ENCODE data around the gene SPHK1.

Gene SPHK1

DNA sequence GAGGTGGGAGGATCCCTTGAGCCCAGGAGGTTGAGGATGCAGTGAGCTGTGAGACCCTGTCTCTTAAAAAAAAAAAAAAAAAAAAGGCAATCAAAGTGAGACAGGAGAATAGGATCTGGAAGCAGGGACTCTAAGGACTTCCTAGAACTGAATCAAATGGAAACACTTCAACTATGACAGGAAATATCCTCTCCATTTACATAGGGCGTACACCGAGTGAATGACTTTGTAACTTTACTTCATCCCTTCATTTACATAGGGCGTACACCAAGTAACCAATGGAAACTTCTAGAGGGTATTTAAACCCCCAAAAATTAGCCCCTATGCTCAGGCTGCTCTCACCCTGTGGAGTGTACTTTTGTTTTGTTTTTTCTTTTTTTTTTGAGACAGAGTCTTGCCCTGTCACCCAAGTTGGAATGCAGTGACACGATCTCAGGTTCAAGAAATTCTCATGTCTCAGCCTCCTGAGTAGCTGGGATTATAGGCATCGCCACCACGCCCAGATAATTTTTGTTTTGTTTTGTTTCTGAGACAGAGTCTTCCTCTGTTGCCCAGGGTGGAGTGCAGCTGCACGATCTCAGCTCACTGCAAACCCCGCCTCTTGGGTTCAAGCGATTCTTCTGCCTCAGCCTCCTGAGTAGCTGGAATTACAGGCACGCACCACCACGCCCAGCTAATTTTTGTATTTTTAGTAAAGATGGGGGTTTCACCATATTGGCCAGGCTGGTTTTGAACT is 21.1 kb upstream of the SPHK1 start:
- DNase-seq (ENCODE audit: low read depth) = no peak

- DNase-seq (ENCODE audit: low read depth) = no peak
These were observed 19.0 kb upstream of the SPHK1 start for GRCh38 chr17:76365256-76365903.

GRCh38 chr17:76366247-76366646 is 18.2 kb upstream of the SPHK1 start:
- DNase-seq (ENCODE audit: low read depth) = no peak

- no peak for DNase-seq (ENCODE audit: low read depth)
These were observed 16.8 kb upstream of the SPHK1 start for GRCh38 chr17:76367642-76368041.

DNA sequence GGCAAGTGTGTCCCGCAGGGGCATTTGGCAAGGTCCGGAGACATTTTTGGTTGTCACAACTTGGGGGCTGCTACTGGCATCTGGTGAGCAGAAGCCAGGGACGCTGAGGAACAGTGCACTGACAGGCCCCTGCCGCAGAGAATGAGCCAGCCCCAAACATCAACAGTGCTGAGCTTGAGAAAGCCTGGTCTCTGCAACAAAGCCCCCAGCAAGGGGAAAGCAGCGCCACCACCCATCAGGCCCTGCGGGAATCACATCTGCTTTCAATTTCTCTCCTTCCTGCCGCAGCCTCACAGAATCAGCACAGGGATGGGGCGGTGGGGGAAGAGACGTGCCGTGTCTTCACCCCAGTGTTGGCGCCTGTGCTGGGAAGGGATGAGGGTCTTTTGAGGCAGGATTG is 15.9 kb upstream of the SPHK1 start:
- DNase-seq (ENCODE audit: low read depth) = no peak

DNA sequence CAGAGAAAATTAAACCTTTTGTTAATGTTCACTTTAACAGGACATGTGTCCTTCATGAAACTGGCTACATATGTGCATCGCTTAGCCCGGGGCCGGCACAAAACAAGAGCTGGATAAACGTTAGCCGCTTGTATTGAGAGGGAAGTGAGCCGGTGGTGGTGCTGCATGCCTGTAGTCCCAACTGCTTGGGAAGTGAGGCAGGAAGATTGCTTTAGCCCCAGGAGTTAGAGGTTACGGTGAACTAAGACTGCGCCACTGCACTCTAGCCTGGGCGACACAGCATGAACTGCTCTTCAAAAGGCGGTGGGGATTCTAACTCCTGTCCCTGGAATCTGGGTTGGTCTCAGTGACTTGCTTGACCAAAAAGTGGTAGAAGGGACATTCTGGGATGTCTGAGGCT is 15.0 kb upstream of the SPHK1 start:
- DNase-seq (ENCODE audit: low read depth) = no peak

DNA sequence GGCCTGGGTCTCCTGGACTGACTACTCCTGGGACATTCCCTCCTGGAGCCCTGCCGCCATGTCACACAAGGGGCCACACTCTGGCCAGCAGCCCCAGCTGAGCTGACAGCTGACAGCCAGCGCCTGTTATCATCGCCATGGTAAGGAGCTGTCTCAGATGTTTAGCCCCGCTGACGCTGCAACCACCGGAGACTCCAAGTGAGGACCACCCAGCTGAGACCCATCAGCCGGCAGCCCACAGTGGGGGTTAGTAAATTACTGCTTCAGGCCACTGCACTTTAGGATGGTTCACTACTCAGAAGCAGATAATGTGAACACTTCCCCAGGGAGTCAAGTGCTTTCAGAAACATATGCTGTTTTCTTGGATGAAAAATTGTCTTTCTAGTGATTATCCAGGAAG is 14.6 kb upstream of the SPHK1 start:
- DNase-seq (ENCODE audit: low read depth) = no peak

DNA sequence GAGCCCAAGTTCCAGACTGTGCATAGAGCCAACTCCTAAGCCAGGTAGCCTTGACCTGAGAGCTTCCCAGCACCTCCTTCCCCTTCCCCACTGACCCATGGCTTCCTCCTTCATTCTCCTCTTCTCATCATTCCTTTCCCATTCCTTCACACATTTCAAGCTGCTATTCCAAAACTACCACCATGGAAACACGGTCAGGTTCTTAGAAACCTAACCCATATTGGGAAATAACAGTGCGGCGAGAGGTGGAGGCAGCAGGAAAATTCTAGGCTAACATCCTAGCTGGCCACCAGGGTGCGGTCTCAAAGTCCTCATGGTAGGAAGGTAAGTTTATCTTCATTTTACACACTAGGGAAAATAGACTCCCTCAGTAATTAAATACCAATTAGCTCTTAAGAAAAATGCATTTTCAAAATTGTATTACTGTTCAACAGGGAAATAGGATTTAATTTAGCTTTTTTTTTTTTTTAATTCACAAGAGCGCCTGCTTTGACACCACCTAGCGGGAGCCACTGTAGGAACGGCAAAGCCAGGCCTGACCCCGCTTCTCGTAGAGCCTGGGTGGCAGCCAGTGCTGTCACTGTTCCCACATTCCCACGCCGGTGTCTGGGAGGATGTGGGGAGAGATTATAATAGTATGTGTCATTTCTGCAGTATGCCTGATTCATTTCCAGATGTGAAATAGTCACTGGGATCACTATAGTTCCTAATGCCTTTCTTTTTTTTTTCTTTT is 14.0 kb upstream of the SPHK1 start:
- peak; percentile 94 for DNase-seq (ENCODE audit: low read depth)

- DNase-seq (ENCODE audit: low read depth) = peak; percentile 95
These were observed 12.5 kb upstream of the SPHK1 start for GRCh38 chr17:76371656-76372628.

DNA sequence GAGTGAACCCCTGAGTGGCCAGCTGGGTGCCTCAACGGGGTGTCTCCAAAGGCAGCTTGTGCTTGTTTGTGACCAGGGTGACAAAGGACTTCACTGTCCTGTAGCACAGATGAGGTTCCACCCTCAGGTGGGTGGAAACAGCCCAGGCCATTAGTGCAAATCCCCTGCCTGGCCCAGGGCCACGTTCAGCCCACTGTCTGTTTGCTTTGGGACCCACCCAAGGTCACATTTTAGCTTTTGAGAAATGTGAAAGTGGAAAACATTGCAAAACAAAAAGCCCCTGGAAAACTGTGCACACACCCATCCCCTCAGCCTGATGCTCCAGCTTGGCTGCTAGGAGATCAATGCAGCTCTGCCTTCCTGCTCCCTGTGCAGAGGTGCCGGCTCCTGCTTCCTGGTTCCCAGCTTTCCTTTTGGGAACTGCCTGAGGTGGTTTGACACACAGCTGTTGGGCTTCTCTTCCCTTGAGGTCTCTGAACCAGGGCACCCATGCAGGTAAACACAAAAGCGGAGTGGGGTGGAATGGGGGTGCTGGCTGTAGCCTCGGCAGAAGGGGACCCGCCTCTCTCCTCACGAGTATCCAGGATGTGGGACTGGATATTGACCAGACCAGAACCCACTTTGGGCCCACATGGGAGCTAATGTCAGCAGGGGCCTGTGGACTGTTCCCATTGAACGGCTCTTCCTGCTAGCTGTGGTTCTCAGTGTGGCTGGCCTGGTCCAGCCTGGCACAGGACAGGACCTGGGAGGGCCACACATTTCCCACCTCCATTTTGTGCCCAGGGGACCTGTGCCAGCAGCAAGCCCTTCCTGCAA is 7.9 kb upstream of the SPHK1 start:
- no peak for DNase-seq (ENCODE audit: low read depth)

DNA sequence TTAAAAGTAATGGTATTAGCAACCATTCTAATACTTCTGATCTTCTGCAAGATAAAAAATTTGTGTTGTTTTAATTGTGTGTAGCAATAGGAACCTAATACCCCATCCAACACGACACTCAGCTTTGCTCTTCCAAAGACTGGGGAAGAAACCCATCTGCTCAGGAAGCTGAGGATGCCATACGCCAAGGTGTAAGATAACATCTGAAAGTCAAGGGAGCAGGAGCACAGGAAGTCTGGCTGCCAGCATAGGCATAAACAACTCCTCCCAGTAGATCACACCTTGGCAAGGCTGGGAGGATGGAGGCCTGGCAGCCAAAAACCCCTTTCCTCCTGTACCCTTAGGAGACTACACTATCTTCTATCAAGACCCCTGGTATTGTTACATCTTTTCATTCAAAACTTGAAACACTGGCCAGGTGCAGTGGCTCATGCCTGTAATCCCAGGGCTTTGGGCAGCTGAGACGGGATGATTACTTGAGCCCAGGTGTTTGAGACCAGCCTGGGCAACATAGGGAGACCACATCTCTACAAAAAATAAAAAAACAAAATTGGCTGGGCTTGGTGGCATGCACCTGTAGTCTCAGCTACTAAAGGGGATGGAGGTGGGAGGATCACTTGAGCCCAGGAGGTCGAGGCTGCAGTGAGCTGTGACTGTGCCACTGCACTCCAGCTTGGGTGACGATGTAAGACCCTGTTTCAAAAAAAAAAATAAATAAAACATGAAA is 5.7 kb upstream of the SPHK1 start:
- DNase-seq (ENCODE audit: low read depth) = no peak

DNA sequence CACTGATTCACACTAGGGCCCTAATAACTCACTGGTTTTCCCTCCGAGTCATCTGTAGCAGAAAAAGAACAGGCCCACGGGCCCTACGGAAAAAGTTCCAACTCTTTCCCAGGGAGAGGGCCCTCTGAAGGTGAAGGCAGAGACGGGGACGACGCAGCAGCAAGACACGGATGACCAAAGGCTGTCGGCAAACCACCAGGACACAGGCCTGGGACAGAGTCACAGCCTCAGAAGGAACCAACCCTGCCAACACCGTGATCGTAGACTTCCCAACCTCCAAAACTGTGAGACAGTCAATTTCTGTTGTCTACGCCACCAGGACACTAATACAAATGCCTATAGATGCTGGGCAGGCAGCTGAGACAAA is 5.2 kb upstream of the SPHK1 start:
- DNase-seq (ENCODE audit: low read depth) = no peak

DNA sequence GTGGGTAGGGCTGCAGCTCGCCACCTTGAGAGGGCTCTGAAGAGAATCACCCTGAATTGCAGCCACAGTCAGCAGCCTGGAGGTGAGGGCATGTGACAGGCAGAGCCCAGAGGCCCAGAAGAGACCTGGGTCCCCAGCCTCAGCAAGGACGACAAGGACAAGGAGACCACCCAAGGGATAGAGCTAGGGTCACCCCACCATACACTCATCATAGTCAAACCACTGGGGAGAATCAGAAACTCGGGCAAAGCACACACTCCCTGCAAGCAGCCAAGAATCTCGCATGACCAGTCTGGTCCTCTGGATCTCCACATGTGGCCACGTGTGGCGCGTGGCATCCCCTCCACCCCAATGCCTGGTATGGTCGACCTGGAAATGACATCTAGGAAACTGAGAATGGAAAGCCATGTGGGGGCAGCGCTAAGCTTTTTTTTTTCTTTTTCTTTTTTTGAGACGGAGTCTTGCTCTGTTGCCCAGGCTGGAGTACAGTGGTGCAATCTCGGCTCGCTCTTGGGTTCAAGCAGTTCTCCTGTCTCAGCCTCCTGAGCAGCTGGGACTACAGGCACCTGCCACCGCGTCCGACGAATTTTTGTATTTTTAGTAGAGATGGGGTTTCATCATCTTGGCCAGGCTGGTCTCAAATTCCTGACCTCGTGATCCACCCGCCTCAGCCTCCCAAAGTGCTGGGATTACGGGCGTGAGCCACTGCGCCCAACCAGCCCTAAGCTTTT is 4.6 kb upstream of the SPHK1 start:
- no peak for DNase-seq (ENCODE audit: low read depth)

DNA sequence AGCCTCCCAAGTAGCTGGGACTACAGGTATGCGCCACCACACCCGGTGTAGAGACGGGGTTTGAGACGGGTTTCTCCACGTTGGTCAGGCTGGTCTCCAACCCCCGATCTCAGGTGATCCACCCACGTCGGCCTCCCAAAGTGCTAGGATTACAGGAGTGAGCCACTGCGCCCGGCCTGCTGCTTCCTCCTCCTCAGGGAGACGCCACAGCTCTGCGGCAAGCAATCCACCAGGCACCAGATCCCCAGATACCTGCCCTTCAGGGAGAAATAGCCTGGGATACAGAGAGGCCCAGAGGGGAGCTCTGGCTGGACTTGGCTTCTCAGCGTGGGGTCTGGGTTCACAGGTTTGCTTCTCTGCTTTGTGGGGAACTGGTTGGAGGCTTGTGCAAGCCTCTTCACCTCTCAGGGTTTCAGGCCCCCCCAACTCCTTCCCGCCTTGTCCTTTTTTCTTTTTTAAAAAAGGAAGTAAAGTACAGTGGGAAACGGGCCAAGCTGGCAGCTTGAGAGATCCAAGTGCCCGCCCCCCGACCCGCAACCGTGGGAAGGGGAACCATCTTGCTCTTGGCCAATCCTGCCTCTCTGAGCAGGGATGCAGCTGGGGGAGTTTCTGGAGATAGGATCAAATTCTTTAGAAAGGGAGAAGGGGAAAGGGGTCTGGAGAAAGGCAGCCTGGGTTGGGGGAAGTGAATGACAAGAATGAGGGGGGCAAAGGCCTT is 2.6 kb upstream of the SPHK1 start:
- no peak for DNase-seq (ENCODE audit: low read depth)

DNA sequence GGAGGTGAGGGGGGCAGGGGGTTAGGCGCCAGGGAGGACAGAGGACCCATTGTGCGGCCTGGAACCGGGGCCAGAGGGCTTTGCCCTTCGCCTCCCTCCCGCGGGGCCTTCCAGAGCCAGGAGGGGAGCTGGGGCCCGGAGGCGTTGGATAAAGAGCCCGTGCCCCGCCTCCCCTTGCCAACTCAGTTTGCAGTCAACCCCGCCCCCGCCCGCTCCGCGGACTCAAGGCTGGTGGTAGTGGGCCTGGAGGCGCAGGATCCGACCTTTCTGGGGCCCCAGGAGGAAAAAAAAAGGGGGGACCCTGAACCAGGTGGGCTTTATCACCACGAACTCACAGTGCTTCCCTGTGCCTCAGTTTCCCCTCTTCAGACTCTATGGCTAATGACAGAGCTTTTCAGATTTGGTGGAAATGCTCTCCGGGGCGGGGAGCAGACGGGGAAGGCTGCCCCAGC is 2.0 kb upstream of the SPHK1 start:
- no peak for DNase-seq (ENCODE audit: low read depth)

- DNase-seq (ENCODE audit: low read depth) = no peak
These were observed 1.4 kb upstream of the SPHK1 start for GRCh38 chr17:76382803-76383545.

DNA sequence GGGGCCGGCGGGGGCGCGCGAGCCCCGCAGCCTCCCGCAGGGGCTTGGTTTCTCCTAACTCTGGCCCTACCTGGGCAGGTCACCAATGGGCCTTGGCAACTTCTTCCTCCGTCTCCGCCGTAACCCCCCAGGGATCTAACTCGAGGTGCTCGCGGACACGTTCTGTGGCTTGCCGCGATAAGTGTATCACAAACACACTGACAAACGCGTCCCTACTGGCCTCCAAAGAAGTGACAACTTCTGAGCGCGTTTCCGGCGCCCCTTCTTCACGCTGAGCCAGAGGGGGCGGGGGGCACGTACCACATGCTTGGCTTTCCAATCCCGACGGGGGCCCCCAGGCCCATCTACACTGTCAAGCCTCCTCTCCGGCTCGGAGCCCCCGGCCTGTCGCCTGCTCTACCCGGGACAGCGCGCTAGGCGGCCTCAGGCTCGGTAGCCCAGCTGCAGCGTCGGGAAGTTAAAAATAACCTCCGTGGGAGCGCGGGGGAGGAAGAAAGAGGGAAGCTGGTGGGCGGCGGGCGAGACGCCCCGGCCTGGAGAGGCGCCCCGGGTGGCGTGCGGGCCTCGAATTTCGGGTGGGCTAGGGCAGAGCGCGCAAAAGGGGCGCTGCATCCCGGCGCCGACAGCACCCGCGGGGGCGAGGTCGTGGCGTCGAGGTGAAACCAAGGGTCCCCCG is 725 bp upstream of the SPHK1 start:
- DNase-seq (ENCODE audit: low read depth) = no peak
